GM19035 (cell line): Measurements from ENCODE around the gene NTM.
"Not testable (repeated sequence)": the region's sequence is repeated elsewhere in the genome, so short reads cannot be mapped to it uniquely, and the experiment has no call there.

Experiments used
- ATAC-seq: cut with Tn5 transposase; IDR thresholded peaks from one replicate; pipeline ENCODE4 v1.9.1; 2021; ENCODE audit not compliant: unreplicated experiment

NTM gene

DNA sequence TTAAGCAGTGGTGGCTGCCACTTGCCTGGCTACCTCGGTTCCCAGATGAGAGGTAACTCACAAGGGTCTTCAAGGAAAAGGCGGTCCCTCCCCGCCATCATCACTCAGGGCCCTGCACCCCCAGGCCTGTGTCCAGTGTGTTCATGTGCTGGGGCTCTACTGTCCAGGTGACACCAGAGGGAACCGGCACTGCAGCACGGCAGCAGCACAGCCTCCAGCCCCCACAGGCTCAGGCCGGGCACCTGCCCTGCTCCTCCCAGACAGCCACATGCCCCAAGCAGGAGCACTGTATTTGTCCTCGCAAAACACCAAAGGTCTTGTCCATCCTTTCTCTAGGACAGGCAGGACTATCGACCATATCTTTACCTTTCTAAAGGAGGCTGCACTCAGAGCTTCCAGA lies 982.1 kb downstream of the NTM start:
- no peak for ATAC-seq

DNA sequence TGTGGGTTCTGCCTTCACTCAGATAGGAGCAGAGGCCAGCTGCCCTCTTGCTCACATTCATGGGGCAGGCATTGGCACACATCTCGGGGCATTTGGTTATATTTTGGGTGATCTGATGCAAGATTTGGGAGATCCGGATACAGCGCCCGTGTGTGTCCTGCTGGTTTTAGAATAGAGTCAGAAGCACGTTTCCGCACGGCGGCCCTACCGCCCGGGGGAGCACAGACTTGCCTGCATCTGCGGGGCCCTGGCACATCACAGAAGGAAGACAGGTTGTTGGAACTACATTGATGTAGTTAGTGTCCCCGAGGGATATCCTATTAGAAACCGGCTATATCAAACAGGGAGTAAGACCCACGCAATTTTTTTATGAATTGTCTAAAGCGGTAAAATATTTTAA lies 982.8 kb downstream of the NTM start:
- ATAC-seq, result no peak

DNA sequence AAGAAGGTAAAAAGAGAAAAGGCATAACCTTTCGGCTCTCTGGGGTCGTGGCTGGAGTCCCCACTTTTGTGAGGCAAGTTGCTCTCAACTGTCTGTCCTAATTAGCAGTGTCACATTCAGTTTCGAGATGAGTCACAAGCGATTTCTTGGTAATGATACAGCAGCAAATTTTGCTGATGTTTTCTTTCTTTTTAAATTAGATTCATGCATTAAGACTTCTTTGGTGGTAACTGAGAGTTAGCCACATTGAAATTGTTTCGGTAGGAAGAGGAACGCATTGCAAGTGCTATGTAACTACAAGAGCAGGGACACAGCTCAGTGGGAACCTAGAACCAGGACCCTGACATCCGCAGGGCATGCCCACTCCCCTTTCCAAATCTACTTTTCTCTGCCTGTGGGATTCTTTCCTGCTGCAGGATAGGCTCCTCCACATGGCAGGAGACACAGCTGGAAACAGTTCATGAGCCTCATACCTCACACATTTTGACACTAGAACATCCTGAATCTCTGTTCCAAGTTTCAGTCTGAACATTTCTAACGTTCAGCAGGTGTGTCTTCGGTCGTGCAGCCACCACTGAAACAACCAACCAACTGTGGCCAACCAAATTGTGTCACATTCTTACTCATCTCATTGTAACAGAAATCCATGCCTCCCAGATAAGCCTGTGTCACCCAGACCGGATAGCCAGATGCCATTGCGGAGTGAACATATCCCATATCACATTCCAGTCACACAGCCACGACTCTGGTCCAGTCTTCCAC lies 987.6 kb downstream of the NTM start:
- ATAC-seq, result peak; percentile 78

DNA sequence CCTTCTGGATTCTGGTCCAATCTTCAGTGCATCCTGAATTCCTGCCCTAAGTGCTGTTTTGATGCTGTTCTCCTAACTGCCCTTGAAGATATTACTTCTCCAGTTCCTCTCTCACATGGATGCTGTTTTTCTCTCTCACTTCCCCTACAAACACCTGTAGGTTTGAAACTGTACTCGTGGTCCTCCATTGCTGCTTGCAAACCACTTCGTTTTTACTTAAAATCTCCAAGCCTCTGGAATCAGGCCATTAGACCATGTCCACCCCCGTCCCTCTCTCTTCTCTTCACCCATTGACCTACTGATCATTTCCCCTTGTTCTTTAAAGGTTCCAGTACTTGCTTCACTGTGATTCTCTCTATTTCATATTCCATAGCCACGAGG lies 988.1 kb downstream of the NTM start:
- ATAC-seq, result peak; percentile 43

DNA sequence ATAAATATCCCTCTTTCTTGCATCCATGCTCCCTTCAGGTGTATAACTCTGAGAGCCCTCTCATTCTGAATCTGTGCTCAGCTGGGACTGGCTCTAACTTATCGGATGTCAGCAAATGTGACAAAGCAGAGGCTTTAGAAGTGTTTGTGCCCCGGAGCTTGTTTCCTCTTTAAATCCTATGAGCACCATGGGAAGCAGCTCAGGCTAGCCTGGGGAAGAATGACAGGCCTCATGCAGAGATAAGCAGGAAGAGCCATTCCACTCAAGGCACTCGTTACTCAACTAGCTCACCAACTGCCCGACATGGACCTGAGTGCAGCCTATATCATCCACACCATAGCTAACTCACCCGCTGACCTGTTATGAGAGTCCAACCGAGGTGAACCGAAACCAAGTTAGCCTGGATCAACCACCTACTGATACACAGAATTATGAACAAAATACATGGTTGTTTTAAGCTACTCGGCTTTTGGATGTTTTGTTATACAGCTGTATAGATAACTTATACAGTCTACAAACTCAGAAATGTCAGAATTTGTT lies 990.7 kb downstream of the NTM start:
- no peak for ATAC-seq

DNA sequence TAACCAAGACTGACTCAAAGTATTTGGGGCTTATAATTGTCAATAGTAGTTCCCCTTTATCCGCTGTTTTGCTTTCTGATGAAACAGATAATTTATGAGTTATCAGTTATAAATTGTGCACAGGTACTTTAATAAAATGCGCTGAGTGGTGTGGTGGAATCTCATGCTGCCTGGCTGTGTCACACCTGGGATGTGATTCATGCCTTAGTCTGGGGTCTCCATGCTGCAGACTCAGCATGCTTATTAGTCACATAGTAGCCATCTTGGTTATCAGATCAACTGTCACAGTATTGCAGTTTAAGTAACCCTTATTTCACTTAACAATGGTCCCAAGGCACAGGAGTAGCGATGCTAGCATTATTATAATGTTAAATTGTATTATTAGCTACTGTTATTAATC lies 995.2 kb downstream of the NTM start:
- ATAC-seq, result no peak

DNA sequence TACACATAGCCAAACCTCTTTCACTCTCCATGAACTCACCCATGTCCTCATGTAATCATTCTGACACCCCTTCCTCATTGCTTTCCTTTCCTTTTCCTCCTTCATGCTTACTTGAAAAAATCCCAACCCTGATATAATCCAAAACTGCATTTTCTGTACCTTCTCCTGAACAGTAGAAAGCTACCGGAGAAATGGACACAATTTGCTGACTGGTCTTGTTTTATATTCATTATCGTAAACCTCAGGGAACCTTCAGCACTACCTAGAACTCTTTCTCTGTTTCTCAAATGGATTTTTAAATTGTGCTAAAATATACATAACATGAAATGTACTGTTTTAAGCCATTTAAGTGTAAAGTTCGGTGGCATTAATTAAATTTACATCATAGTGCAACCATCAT lies 996.9 kb downstream of the NTM start:
- no peak for ATAC-seq

DNA sequence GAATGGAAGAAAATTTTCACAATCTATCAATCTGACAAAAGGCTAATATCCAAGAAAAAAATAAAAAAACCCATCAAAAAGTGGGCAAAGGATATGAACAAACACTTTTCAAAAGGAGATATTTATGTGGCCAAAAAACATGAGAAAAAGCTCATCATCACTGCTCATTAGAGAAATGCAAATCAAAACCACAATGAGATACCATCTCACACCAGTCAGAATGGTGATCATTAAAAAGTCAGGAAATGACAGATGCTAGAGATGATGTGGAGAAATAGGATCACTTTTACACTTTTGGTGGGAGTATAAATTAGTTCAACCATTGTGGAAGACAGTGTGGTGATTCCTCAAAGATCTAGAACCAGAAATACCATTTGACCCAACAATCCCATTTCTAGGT lies 999.7 kb downstream of the NTM start:
- ATAC-seq, result not testable (repeated sequence)

DNA sequence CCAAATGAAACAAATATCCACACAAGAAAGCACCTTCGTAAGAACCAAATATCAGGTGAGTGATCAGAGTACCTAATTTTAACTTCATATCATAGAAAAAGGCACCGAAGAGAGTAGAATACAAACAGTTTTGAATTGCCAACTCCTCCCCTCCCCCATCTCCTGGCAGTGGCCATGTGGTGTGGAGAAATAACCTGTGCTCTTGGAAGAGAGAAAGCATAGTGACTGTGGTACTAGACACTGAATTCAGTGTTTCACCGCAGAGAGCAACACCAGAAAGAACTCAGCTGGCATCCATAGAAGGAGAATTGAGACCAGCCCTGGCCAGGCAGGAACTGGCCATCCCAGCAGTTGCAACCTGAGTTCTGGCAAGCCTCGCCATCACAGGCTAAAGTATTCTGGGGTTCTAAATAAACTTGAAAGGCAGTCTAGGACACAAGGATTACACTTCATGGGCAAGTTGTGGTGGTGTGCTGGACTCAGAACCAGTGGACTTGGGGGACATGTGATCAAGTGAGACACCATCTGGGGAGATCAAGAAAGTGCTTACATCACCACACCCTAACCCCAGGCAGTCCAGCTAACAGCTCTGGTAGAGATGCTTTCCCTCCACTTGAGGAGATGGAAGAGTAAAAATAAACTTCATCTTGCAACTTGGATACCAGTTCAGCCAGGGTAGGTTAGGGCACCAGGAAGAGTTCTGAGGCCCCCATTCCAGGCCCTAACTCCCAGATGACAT lies 1003.2 kb downstream of the NTM start:
- no peak for ATAC-seq

DNA sequence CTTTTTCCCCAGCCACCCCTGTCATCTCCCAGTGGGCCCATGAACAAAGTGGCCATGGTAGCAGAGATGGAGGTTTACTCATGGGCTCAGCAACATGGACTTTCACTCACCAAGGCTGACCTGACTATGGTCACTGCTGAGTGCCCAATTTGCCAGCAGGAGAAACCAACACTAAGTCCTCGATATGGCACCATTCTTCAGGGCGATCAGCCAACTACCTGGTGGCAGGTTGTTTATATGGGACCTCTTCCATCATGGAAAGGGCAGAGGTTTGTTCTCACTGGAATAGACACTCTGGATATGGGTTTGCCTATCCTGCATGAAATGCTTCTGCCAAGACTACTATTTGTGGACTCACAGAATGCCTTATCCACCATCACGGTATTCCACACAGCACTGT lies 1009.1 kb downstream of the NTM start:
- ATAC-seq, result no peak
